GM19395 (cell line): ENCODE measurements around the gene FN3KRP.
A peak's percentile ranks its signal among the peaks of the same experiment; 100 is the strongest.
"Not testable (repeated sequence)": the region's sequence is repeated elsewhere in the genome, so short reads cannot be mapped to it uniquely, and the experiment has no call there.

Experiments used
- ATAC-seq: cut with Tn5 transposase; IDR thresholded peaks from one replicate; pipeline ENCODE4 v1.9.1; 2021; ENCODE audit warnings: mild to moderate bottlenecking, moderate library complexity; ENCODE audit not compliant: unreplicated experiment

The FN3KRP gene

GRCh38 chr17:82740906-82741759 is 24.6 kb downstream of the FN3KRP start:
- no peak for ATAC-seq

GRCh38 chr17:82743344-82744219 is 27.1 kb downstream of the FN3KRP start:
- ATAC-seq, result no peak

- not testable (repeated sequence) for ATAC-seq
Measured at GRCh38 chr17:82744736-82745135, 28.2 kb downstream of the FN3KRP start.

DNA sequence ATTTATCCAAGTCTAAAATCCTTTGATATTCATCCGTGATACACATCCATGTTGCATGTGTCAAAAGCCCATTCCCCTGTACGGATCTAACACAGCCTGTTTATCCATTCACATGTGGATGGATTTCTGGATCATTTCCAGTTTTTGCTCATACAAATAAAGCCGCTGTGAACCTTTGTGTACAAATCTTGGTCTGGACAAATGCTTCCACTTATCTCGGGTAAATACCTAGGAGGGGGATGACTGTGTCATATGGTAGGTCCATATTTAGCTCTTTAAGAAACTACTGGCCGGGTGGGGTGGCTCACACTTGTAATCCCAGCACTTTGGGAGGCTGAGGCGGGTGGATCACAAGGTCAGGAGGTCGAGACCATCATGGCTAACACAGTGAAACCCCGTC is 29.0 kb downstream of the FN3KRP start:
- no peak for ATAC-seq

DNA sequence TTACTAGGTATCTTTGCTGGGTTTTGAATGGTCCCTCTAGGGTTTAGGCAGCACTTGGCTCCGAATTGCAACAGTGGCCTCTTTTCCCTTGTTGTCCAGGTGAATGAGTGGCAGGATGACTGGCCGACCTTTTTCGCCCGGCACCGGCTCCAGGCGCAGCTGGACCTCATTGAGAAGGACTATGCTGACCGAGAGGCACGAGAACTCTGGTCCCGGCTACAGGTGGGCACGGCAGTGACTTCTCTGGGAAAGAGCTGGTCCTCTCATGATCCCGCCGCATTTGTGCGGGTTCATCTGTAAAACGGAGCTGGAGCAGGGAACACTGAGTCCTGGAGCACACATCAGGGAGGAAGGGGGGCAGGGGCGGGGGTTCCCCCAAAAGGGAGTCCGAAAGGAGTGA is 32.2 kb downstream of the FN3KRP start:
- ATAC-seq, result no peak

DNA sequence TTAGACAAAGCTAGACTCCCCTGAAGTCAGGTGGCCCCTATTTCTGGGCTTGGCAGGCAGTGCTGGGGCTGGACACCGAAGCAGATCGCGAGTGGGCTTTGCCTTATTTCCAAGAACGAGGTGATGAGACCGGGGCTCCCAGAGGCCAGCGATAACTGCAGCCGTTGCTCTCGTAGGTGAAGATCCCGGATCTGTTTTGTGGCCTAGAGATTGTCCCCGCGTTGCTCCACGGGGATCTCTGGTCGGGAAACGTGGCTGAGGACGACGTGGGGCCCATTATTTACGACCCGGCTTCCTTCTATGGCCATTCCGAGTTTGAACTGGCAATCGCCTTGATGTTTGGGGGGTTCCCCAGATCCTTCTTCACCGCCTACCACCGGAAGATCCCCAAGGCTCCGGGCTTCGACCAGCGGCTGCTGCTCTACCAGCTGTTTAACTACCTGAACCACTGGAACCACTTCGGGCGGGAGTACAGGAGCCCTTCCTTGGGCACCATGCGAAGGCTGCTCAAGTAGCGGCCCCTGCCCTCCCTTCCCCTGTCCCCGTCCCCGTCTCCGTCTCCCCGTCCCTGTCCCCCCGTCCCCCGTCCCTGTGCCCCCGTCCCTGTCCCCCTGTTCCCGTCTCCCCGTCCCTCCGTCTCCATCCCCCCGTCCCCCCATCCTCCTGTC is 33.9 kb downstream of the FN3KRP start:
- no peak for ATAC-seq

- ATAC-seq, result no peak
Measured at GRCh38 chr17:82751171-82751570, 34.7 kb downstream of the FN3KRP start.

DNA sequence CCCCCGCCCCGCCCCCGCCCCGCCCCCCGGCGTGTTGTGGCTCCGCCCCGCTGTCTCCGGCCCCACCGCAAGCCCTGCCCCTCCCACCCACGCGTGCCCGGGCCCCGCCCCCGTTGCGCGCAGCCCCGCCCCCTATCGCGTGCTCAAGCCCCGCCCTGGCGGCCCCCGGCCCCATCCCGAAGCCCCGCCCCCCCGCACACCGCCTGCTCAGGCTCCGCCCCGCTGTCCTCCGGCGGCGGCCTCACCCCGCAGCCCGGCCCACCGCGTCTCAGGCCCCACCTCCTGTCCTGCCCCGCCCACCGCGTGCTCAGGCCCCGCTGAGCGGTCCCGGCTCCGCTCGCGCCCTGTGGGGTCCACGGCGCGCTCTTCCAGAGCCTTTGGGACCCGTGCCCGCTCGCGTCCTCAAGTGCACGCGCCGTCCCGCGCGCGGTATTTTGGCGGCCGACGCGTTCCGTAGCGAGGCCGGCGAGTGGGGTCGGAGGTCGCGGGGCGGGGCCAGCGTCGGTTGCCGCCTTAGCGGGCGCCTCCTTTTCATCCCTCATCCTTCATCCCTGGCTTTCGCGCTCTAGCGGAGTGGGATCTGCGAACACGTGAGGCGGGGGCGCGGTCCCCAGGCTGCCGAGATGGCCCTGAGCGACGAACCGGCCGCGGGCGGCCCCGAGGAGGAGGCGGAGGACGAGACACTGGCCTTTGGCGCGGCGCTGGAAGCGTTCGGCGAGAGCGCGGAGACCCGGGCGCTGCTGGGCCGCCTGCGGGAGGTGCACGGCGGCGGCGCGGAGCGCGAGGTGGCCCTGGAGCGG is 35.3 kb downstream of the FN3KRP start, which contains the start of gene TBCD:
TSS of gene TBCD (plus strand) at position 495 of the 800 bp plus-strand sequence. CDS start at position 624, 129 bp downstream.
- peak; percentile 77 for ATAC-seq

DNA sequence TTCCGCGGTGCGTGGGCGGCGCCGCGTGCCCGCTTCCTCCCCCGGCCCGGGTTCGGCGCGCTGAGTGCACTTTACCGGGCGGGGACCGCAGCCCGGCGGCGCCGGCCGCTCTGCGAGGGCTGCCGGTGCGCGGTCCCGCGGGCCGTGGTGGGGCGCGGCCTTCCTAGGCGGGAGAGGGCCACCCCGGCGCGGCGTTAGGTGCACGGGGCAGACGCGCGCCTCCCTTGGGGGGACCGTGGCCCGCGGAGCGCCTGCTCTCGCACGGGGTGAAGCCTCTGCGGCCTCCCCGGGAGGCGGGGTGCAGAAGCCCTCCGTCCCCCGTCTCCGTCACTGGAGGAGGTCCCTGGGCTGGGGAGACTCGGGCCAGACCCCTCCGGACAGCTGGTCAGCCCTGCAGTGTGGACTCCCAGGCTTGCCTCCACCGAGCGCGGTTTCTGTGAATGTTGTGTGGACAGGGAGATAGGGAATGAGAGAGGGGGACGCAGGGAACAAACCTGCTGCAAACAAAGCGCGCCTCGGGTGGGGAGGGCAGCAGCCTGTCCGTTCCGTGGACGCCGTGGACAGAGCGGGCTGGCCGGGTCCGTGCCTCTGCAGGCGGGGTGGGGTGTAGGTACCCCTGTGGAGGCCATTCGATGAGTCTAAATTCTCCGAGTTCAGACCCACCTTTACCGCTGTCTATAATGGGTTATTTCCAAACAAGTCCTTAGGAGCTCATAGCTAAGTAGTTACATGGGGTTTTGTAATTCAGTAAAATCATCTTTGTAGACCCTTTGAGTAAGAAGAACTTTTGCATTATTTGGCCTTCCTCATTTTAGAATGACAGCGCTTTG is 36.1 kb downstream of the FN3KRP start:
- ATAC-seq, result peak; percentile 35

DNA sequence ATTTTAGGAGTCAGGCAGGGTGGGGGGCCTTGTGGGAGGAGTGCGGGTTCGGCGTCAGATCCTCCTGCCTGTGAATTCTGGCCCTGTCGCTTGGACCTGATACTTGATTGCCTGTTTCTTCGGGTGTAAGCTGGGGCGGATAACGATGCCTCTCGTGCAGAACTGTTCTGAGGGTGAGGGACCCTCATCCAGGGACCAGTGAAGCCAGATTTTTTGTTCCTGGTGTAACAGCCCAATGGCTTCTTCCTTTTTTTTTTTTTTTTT is 36.6 kb downstream of the FN3KRP start:
- ATAC-seq, result no peak

GRCh38 chr17:82754297-82755208 is 38.0 kb downstream of the FN3KRP start:
- ATAC-seq, result no peak

- ATAC-seq, result no peak
Measured at GRCh38 chr17:82756166-82756565, 39.7 kb downstream of the FN3KRP start.

DNA sequence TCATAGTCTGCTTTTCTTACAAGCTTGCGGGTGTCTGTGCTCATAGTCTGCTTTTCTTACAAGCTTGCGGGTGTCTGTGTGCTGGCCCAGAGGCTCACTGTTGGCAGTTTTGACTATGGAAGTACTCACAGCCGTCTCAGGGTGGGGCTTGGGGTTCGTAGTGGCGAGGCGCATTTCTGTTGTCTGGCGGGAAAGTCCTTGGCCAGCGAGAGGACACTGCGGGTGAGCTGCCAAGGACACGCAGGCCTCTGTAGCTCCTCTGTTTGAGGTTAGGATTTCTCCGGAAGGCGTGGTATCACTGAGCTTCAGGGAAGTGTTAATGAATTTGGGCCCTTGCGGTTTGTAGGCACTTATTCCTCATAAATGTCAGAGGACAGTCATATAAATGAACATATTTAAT is 48.9 kb downstream of the FN3KRP start:
- no peak for ATAC-seq

- no peak for ATAC-seq
Measured at GRCh38 chr17:82767041-82767754, 50.7 kb downstream of the FN3KRP start.

DNA sequence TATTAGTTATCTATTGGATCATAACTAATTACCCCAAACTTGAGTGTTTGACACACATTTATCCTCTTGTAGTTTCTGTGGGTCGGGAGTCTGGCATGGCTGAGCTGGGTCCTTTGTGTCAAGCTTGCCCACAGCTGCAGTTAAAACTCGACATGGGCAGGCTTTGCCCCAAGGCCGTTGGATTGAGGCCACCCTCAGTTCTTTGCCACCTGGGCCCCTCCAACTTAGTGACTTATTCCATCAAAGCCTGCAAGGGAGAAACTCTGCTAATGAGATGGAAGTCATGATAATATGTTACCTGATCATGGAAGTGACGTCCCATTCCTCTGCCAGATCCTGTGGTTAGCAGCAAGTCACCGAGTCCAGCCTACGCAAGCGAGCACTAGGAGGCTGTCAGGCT is 52.5 kb downstream of the FN3KRP start:
- ATAC-seq, result no peak

- ATAC-seq, result no peak
Measured at GRCh38 chr17:82772026-82772425, 55.5 kb downstream of the FN3KRP start.

- not testable (repeated sequence) for ATAC-seq
Measured at GRCh38 chr17:82774456-82774855, 58.0 kb downstream of the FN3KRP start.
